HL-60 (cell line): ENCODE measurements around the gene RINL.
"Not testable (repeated sequence)": the region's sequence is repeated elsewhere in the genome, so short reads cannot be mapped to it uniquely, and the experiment has no call there.

ENCODE experiments used
- POLR2AphosphoS5 ChIP-seq: IDR thresholded peaks from 2 replicates; pipeline ENCODE4 v1.6.1; 2012; ENCODE audit warnings: low read depth
- TF ChIP-seq, protein P1 (sequence below): IDR thresholded peaks from one replicate; pipeline ENCODE4 v1.5.1; 2011; ENCODE audit warnings: low read length, control low read depth, inconsistent platforms; ENCODE audit not compliant: insufficient read depth

DNA sequence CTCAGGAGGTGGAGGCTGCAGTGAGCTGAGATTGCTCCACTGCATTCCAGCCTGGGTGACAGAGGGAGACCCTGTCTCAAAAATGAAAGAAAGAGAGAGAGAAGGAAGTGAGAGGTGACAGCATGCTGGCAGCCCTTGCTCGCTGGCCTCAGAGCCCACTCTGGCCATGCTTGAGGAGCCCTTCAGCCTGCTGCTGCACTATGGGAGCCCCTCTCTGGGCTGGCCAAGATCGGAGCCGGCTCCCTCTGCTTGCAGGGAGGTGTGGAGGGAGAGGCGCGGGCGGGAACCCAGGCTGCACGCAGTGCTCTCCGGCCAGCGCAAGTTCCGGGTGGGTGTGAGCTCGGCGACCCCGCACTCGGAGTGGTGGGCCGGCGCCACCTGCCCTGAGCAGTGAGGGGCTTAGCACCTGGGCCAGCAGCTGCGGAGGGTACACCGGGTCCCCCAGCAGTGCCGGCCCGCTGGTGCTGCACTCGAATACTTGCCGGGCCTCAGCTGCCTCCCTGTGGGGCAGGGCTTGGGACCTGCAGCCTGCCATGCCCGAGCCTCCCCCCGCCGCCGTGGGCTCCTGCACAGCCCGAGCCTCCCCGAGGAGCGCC lies 56.7 kb downstream of the RINL start:
- TF ChIP-seq, protein P1, sequence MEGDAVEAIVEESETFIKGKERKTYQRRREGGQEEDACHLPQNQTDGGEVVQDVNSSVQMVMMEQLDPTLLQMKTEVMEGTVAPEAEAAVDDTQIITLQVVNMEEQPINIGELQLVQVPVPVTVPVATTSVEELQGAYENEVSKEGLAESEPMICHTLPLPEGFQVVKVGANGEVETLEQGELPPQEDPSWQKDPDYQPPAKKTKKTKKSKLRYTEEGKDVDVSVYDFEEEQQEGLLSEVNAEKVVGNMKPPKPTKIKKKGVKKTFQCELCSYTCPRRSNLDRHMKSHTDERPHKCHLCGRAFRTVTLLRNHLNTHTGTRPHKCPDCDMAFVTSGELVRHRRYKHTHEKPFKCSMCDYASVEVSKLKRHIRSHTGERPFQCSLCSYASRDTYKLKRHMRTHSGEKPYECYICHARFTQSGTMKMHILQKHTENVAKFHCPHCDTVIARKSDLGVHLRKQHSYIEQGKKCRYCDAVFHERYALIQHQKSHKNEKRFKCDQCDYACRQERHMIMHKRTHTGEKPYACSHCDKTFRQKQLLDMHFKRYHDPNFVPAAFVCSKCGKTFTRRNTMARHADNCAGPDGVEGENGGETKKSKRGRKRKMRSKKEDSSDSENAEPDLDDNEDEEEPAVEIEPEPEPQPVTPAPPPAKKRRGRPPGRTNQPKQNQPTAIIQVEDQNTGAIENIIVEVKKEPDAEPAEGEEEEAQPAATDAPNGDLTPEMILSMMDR: not testable (repeated sequence)
- TF ChIP-seq POLR2AphosphoS5: not testable (repeated sequence)
